ENCODE data around the gene APRT. TPM values are rescaled to one million over a fixed set of nuclear protein-coding genes. Genes with fewer than 3 reads are reported as not detected.

The APRT gene
- polyA plus RNA-seq, 3 donors: 123 to 307 (median 233) TPM

DNA sequence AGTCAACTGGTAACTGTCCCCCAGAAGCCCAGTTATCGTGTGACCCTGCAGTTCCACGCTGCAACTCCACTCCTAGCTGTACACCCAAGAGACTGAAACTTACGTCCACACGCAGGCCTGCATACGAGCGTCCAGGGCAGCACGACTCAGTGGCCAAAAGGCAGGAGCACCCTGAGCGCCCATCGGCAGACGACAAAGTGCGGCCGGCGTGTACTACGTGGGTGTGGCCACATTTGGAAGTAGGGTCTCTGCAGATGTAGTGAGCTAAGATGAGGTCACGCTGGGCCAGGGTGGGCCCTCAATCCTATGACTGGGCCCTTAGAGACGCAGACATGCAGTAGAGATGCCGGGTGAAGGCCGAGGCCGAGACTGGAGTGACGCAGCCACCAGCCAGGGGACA, 31.5 kb upstream of the APRT start:
- DNase-seq: no peak
- no peak overlapping the region for H2AFZ ChIP-seq (ENCODE audit: insufficient read depth, low read depth, low read length, poor library complexity, severe bottlenecking)
- Mint-ChIP-seq H3K4me3 (no peak overlapping the region), H3K36me3 (peaks cover 41 to 64% of the 10 kb centered on the region in 2 donors), H3K27ac (peak overlapping the region in 2 of 7 donors; percentile 15 to 53), H3K27me3 (ENCODE audit: low read depth in 3 of 3) (peaks cover 0 to 3% (median 2%) of the 10 kb centered on the region in 3 donors), H3K4me1 (peaks cover 20% of the 10 kb centered on the region), H3K9me3 (no peaks in the 10 kb centered on the region)
- H3K9ac ChIP-seq (ENCODE audit: insufficient read depth, low read length, poor library complexity, severe bottlenecking): no peak overlapping the region
- no peak overlapping the region for H3K27ac ChIP-seq (ENCODE audit: low read depth in 1 of 2, low read length in 2 of 2)
- intact Hi-C loops (cut with micrococcal nuclease): no loop called here
- H3K79me2 ChIP-seq (ENCODE audit: insufficient read depth, low read length): peaks cover 2% of the 10 kb centered on the region
- H3K4me1 ChIP-seq (ENCODE audit: control insufficient read depth in 1 of 2, insufficient read depth in 2 of 2, low read length in 2 of 2): peaks cover 24 to 27% of the 10 kb centered on the region in 2 donors
- peaks cover 46 to 58% of the 10 kb centered on the region in 2 donors for H3K36me3 ChIP-seq (replicated peaks in 1 of 2; ENCODE audit: control insufficient read depth in 1 of 2, insufficient read depth in 2 of 2, low read length in 2 of 2)
- no peaks in the 10 kb centered on the region for H3K9me3 ChIP-seq (replicated peaks in 1 of 2; ENCODE audit: control insufficient read depth in 1 of 2, insufficient read depth in 1 of 2, low read length in 2 of 2)
- peaks cover 88% of the 10 kb centered on the region for H4K20me1 ChIP-seq (ENCODE audit: insufficient read depth, low read length)
- no peak overlapping the region for H3K4me3 ChIP-seq (replicated peaks in 1 of 3; ENCODE audit: low read depth in 2 of 3, low read length in 3 of 3)
- no peak overlapping the region for H3K4me2 ChIP-seq (replicated peaks; ENCODE audit: extremely low read depth, low read length, poor library complexity, severe bottlenecking)
- 97% methylated on average over 20 of the region's 20 CpGs for WGBS (ENCODE audit: insufficient coverage)
- TF ChIP-seq, protein P1, sequence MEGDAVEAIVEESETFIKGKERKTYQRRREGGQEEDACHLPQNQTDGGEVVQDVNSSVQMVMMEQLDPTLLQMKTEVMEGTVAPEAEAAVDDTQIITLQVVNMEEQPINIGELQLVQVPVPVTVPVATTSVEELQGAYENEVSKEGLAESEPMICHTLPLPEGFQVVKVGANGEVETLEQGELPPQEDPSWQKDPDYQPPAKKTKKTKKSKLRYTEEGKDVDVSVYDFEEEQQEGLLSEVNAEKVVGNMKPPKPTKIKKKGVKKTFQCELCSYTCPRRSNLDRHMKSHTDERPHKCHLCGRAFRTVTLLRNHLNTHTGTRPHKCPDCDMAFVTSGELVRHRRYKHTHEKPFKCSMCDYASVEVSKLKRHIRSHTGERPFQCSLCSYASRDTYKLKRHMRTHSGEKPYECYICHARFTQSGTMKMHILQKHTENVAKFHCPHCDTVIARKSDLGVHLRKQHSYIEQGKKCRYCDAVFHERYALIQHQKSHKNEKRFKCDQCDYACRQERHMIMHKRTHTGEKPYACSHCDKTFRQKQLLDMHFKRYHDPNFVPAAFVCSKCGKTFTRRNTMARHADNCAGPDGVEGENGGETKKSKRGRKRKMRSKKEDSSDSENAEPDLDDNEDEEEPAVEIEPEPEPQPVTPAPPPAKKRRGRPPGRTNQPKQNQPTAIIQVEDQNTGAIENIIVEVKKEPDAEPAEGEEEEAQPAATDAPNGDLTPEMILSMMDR (IDR thresholded peaks at IDR 0.05): no peak
- no peaks in the 10 kb centered on the region for H3K27me3 ChIP-seq (ENCODE audit: control insufficient read depth in 2 of 2, insufficient read depth in 2 of 2, low read length in 2 of 2)

DNA sequence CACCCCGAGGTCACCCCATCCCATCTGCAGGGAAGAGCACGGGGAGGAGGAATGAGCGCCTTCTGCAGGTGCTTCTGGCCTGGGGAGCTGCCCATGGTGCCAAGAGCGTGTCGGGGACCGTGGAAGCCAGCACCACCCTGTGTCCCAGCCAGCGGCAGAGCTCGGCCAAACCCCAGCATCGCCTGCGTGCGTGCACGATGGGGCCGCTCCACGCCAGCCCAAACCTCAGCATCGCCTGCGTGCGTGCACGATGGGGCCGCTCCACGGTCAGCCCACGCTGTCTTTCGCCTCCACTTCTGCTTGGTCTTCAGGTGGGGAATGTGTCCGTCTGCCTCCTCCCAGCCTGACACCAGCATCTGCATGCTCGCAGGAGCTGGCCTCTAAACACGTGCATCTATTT, 31.1 kb upstream of the APRT start:
- H2AFZ ChIP-seq (ENCODE audit: insufficient read depth, low read depth, low read length, poor library complexity, severe bottlenecking): no peak overlapping the region
- TF ChIP-seq, protein P1 (IDR thresholded peaks at IDR 0.05): no peak
- WGBS (ENCODE audit: insufficient coverage): 94% methylated on average over 25 of the region's 25 CpGs
- H3K9ac ChIP-seq (ENCODE audit: insufficient read depth, low read length, poor library complexity, severe bottlenecking): no peak overlapping the region
- no peaks in the 10 kb centered on the region for H3K9me3 Mint-ChIP-seq
- no peak overlapping the region for H3K27ac ChIP-seq (ENCODE audit: low read depth in 1 of 2, low read length in 2 of 2)
- peaks cover 84% of the 10 kb centered on the region for H4K20me1 ChIP-seq (ENCODE audit: insufficient read depth, low read length)
- peaks cover 47 to 58% of the 10 kb centered on the region in 2 donors for H3K36me3 ChIP-seq (replicated peaks in 1 of 2; ENCODE audit: control insufficient read depth in 1 of 2, insufficient read depth in 2 of 2, low read length in 2 of 2)
- no peaks in the 10 kb centered on the region for H3K27me3 ChIP-seq (ENCODE audit: control insufficient read depth in 2 of 2, insufficient read depth in 2 of 2, low read length in 2 of 2)
- H3K4me3 ChIP-seq (replicated peaks in 1 of 3; ENCODE audit: low read depth in 2 of 3, low read length in 3 of 3): no peak overlapping the region
- no peak for DNase-seq
- no peaks in the 10 kb centered on the region for H3K9me3 ChIP-seq (replicated peaks in 1 of 2; ENCODE audit: control insufficient read depth in 1 of 2, insufficient read depth in 1 of 2, low read length in 2 of 2)
- H3K36me3 Mint-ChIP-seq: peaks cover 42 to 63% of the 10 kb centered on the region in 2 donors
- peaks cover 0 to 3% (median 2%) of the 10 kb centered on the region in 3 donors for H3K27me3 Mint-ChIP-seq (ENCODE audit: low read depth in 3 of 3)
- H3K4me2 ChIP-seq (replicated peaks; ENCODE audit: extremely low read depth, low read length, poor library complexity, severe bottlenecking): no peak overlapping the region
- H3K79me2 ChIP-seq (ENCODE audit: insufficient read depth, low read length): peaks cover 2% of the 10 kb centered on the region
- H3K4me1 ChIP-seq (ENCODE audit: control insufficient read depth in 1 of 2, insufficient read depth in 2 of 2, low read length in 2 of 2): peaks cover 24 to 27% of the 10 kb centered on the region in 2 donors
- H3K4me1 Mint-ChIP-seq: peaks cover 20% of the 10 kb centered on the region
- no peak overlapping the region for H3K27ac Mint-ChIP-seq
- intact Hi-C loops (cut with micrococcal nuclease): no loop called here
- H3K4me3 Mint-ChIP-seq: no peak overlapping the region
